ENCODE results near the gene PPARD.

The PPARD gene

GRCh38 chr6:35449287-35449881 is 107.0 kb downstream of the PPARD start:
- peak; percentile 80 for DNase-seq
- in situ Hi-C loops (cut with MboI; ENCODE audit: low pct_unique_long_range_greater_than_20kb, low sequenced_read_pairs): no loop called here

- DNase-seq: no peak
- in situ Hi-C loops (cut with MboI; ENCODE audit: low pct_unique_long_range_greater_than_20kb, low sequenced_read_pairs): no loop called here
Measured at GRCh38 chr6:35451354-35452182, 109.2 kb downstream of the PPARD start.

GRCh38 chr6:35452183-35453090 is 110.1 kb downstream of the PPARD start, which contains the start of gene FANCE:
FANCE (plus strand) TSS chr6:35452338; CDS start chr6:35452546, 208 bp downstream.
- in situ Hi-C loops (cut with MboI; ENCODE audit: low pct_unique_long_range_greater_than_20kb, low sequenced_read_pairs): no loop called here
- peak; percentile 91 for DNase-seq

- in situ Hi-C loops (cut with MboI; ENCODE audit: low pct_unique_long_range_greater_than_20kb, low sequenced_read_pairs): no loop called here
- DNase-seq: no peak
Measured at GRCh38 chr6:35453236-35453635, 110.9 kb downstream of the PPARD start.

- DNase-seq: no peak
- in situ Hi-C loops (cut with MboI; ENCODE audit: low pct_unique_long_range_greater_than_20kb, low sequenced_read_pairs): no loop called here
Measured at GRCh38 chr6:35454391-35455110, 112.2 kb downstream of the PPARD start.

GRCh38 chr6:35457907-35458306 is 115.5 kb downstream of the PPARD start:
- DNase-seq: no peak
- in situ Hi-C loops (cut with MboI; ENCODE audit: low pct_unique_long_range_greater_than_20kb, low sequenced_read_pairs): no loop called here

- in situ Hi-C loops (cut with MboI; ENCODE audit: low pct_unique_long_range_greater_than_20kb, low sequenced_read_pairs): no loop called here
- DNase-seq: no peak
Measured at GRCh38 chr6:35461270-35461669, 118.9 kb downstream of the PPARD start.

- no peak for DNase-seq
- in situ Hi-C loops (cut with MboI; ENCODE audit: low pct_unique_long_range_greater_than_20kb, low sequenced_read_pairs): no loop called here
Measured at GRCh38 chr6:35463292-35463691, 120.9 kb downstream of the PPARD start.

GRCh38 chr6:35465646-35466045 is 123.3 kb downstream of the PPARD start:
- DNase-seq: no peak
- in situ Hi-C loops (cut with MboI; ENCODE audit: low pct_unique_long_range_greater_than_20kb, low sequenced_read_pairs): no loop called here

GRCh38 chr6:35468181-35468979 is 126.0 kb downstream of the PPARD start, which contains the start of gene RPL10A:
RPL10A (plus strand) TSS chr6:35468401; CDS start chr6:35468435, 34 bp downstream.
- DNase-seq: peak; percentile 95
- in situ Hi-C loops (cut with MboI; ENCODE audit: low pct_unique_long_range_greater_than_20kb, low sequenced_read_pairs): no loop called here

- DNase-seq: no peak
- in situ Hi-C loops (cut with MboI; ENCODE audit: low pct_unique_long_range_greater_than_20kb, low sequenced_read_pairs): no loop called here
Measured at GRCh38 chr6:35468980-35469750, 126.8 kb downstream of the PPARD start.

- no peak for DNase-seq
- in situ Hi-C loops (cut with MboI; ENCODE audit: low pct_unique_long_range_greater_than_20kb, low sequenced_read_pairs): no loop called here
Measured at GRCh38 chr6:35469751-35470662, 127.6 kb downstream of the PPARD start.

- in situ Hi-C loops (cut with MboI; ENCODE audit: low pct_unique_long_range_greater_than_20kb, low sequenced_read_pairs): no loop called here
- DNase-seq: no peak
Measured at GRCh38 chr6:35470663-35471120, 128.3 kb downstream of the PPARD start.

GRCh38 chr6:35471836-35472345 is 129.5 kb downstream of the PPARD start:
- no peak for DNase-seq
- in situ Hi-C loops (cut with MboI; ENCODE audit: low pct_unique_long_range_greater_than_20kb, low sequenced_read_pairs): no loop called here

- in situ Hi-C loops (cut with MboI; ENCODE audit: low pct_unique_long_range_greater_than_20kb, low sequenced_read_pairs): no loop called here
- no peak for DNase-seq
Measured at GRCh38 chr6:35473075-35473849, 130.9 kb downstream of the PPARD start.

- in situ Hi-C loops (cut with MboI; ENCODE audit: low pct_unique_long_range_greater_than_20kb, low sequenced_read_pairs): no loop called here
- peak; percentile 38 for DNase-seq
Measured at GRCh38 chr6:35473850-35474130, 131.4 kb downstream of the PPARD start.

Measured in KBM-7 (cell line).